ENCODE results near the gene XPC. TPM values are rescaled to one million over a fixed set of nuclear protein-coding genes. Genes with fewer than 3 reads are reported as not detected.
A peak's percentile ranks its signal among the peaks of the same experiment; 100 is the strongest.

Gene XPC
- total RNA-seq, 1 experiment from 2014 or later, result 17.7 TPM

DNA sequence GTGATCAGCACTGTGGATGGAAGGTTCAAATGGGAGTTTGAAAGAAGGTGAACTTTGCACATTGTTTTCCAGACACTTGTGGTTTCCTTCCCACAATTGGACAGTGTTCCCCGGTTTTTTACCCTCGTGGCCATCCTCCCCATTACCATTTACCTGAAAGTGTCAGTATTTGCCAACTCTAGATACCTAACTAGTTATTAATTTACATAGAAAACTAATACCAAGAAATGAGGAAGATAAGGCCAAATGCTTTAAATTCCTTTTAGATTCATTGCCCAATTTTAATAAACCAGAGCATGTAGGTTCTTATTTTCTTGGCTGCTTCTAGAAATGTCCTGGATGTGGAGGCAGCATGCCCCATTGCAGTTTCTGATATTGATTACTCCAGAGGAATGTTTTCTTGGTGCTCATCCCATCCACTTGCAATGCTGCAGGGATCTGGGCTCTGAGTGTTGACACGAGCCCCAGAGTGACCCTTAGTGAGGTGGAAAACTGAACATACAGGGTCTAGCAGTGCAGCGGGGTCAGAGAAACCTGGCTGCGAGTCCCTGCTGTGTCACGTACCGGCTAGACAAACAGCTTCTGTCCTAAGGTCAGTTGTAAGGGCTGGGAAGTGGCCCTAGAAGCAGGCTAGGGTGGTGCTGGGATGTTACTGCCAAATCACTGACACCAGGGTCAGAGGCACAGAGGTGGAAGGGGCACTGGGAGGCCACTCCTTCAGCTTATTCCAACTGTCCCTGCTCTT is 23.7 kb upstream of the XPC start:
- Histone ChIP-seq H3K27ac (no peak overlapping the region), H3K4me1 (replicated peaks) (peaks cover 18% of the 10 kb centered on the region), H3K36me3 (peaks cover 23% of the 10 kb centered on the region), H3K9me3 (replicated peaks) (no peaks in the 10 kb centered on the region), H3K4me3 (no peak overlapping the region), H3K27me3 (replicated peaks) (no peaks in the 10 kb centered on the region)
- DNase-seq (ENCODE audit: low read depth in 1 of 2, low spot score in 2 of 2), result no peak

DNA sequence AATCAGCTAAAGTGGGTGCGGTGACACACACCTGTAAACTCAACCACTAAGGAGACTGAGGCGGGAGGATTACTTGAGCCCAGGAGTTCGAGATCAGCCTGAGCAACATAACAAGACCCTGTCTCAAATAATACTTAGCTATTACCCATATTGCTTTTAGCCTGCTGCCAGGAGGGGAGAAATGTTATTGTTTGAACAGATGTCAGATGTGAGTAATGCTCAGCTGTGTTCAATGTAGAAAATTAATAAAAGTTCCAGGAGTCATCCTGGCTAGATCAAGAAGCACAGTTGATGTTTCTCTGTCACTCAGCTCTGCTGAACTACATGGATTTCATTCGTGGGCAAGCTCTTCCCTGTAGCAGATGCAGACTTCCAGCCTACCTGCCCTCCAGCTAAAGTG is 22.4 kb upstream of the XPC start:
- H3K36me3 ChIP-seq, result peaks cover 23% of the 10 kb centered on the region
- H3K4me1 ChIP-seq (replicated peaks), result peaks cover 18% of the 10 kb centered on the region
- H3K4me3 ChIP-seq, result no peak overlapping the region
- no peaks in the 10 kb centered on the region for H3K27me3 ChIP-seq (replicated peaks)
- no peak for DNase-seq (ENCODE audit: low read depth in 1 of 2, low spot score in 2 of 2)
- H3K27ac ChIP-seq, result no peak overlapping the region
- no peaks in the 10 kb centered on the region for H3K9me3 ChIP-seq (replicated peaks)

DNA sequence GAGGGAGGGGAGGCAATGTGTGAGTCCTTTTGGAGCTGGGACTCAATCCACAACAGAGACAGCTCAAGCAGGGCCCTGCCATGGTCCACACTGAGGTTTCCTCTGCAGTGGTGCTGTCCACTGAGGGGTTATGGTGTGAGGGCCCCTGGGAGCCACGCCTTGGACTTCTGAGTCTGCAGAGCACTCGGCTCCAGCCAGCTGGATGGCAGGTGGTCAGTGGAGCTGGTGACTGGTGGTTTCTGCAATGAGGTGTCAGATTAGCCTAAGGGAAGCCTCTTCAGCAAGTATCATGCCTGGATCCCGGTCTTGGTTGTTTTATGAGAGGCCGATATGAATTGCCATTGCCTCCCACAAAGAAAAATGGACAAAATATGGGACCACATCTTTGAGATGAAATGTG is 21.9 kb upstream of the XPC start:
- H3K27ac ChIP-seq, result no peak overlapping the region
- no peaks in the 10 kb centered on the region for H3K9me3 ChIP-seq (replicated peaks)
- H3K36me3 ChIP-seq, result peaks cover 23% of the 10 kb centered on the region
- no peaks in the 10 kb centered on the region for H3K27me3 ChIP-seq (replicated peaks)
- H3K4me1 ChIP-seq (replicated peaks), result peaks cover 18% of the 10 kb centered on the region
- no peak for DNase-seq (ENCODE audit: low read depth in 1 of 2, low spot score in 2 of 2)
- no peak overlapping the region for H3K4me3 ChIP-seq

DNA sequence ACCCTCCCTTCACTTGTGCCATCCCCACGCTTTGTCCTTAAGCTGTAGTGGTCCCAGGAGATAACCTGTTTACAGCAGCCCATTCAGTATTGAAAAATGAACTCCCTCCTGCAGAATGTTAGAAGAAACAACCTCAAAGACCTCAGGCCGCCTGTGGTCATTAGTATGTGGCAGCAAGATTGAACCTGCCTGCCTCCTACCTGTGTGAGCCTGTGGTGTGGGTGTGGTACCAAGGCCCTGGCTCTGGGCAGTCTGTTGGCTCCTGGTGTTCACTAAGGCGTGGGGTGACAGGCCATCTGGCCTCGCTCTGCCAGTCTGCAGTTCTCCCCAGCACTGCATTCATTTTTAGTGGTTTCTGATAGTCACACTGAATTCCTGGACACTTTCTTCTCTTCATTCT is 21.2 kb upstream of the XPC start:
- peaks cover 23% of the 10 kb centered on the region for H3K36me3 ChIP-seq
- no peaks in the 10 kb centered on the region for H3K9me3 ChIP-seq (replicated peaks)
- no peaks in the 10 kb centered on the region for H3K27me3 ChIP-seq (replicated peaks)
- H3K4me1 ChIP-seq (replicated peaks), result peaks cover 14% of the 10 kb centered on the region
- DNase-seq (ENCODE audit: low read depth in 1 of 2, low spot score in 2 of 2), result no peak
- no peak overlapping the region for H3K4me3 ChIP-seq
- no peak overlapping the region for H3K27ac ChIP-seq

DNA sequence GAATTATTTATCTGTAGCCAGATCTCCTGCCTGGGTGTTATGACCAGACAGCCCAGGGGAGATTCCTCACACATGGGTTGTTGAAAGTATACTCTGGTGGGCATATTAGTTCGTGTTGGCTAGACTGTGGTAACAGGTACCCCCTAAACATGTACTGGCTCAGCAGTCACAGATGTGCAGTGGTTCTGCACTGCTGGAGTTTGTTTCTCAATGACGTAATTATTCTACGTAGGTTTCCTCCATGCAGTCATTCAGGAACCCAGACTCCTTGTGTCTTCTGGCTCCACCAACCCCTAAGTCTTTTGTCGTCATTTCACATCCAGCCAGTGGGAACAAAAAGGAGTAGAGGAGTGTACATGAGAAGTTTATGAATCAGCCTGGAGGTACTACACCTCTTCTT is 16.5 kb upstream of the XPC start:
- Histone ChIP-seq H3K9me3 (replicated peaks) (no peaks in the 10 kb centered on the region), H3K4me3 (no peak overlapping the region), H3K4me1 (replicated peaks) (no peaks in the 10 kb centered on the region), H3K36me3 (peaks cover 19% of the 10 kb centered on the region), H3K27me3 (replicated peaks) (no peaks in the 10 kb centered on the region), H3K27ac (no peak overlapping the region)
- DNase-seq (ENCODE audit: low read depth in 1 of 2, low spot score in 2 of 2), result no peak

DNA sequence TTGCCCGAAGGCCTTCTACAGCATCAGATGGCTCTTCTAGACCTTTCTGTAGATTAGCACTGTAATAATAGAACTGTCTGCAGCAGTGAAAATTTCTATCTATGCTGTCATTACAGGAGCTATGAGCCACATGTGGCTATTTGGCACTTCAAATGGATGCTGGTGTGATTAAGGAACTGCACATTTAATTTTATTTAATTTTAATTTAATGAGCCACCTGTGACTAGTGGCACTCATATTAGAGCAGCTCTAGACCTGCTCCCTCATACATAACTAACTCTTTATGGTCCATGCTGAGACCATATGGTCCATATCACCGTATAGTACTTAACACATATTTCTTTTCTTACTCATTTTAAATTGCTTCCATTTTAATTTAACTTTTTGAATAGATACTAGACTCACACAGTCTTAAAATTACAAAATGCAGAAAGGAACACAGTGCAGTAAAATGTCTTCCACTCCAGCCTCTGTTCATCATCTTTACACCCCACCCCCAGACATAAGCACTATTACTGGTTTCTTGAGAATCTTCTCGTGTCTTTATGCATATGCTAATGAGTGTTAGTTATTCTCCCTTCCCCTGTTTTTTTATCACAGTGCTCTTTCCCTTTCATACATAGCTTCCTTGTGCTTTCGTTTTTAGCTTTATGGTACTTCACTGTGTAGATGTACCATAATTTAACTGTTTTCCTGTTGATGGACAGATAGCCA is 9.8 kb upstream of the XPC start:
- Histone ChIP-seq H3K9me3 (replicated peaks) (no peaks in the 10 kb centered on the region), H3K4me3 (no peak overlapping the region), H3K4me1 (replicated peaks) (no peaks in the 10 kb centered on the region), H3K36me3 (peaks cover 46% of the 10 kb centered on the region), H3K27me3 (replicated peaks) (no peaks in the 10 kb centered on the region), H3K27ac (no peak overlapping the region)
- DNase-seq (ENCODE audit: low read depth in 1 of 2, low spot score in 2 of 2), result no peak

DNA sequence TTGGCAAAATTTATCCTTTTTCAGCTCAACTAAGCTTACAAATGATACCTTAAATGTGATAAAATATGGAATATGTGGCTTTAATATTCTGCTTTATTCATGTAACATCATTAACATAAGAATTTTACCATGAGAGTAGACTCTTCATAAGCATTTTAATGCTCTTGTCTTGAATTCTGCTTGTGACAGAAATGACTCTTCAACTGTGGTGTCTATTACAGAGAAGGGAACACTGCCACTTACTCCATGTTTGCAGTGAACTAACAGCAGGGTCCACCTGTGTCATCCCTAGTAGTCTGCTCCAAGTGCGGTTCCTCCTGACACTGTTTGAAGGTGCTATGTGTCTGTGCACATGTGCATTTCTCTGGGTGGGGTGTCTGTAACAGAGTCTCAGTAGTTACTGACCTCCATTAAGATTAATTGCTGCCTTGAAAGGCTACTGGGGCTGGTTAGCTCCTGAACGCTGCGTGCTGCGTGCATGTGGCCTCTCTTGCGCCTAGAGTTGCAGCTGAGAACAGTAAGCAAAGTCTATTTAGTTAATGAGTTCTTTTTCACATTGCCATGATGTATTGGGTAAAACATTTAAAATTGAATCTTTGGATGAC is 8.6 kb upstream of the XPC start:
- no peaks in the 10 kb centered on the region for H3K4me1 ChIP-seq (replicated peaks)
- H3K4me3 ChIP-seq, result no peak overlapping the region
- no peak for DNase-seq (ENCODE audit: low read depth in 1 of 2, low spot score in 2 of 2)
- no peaks in the 10 kb centered on the region for H3K27me3 ChIP-seq (replicated peaks)
- H3K27ac ChIP-seq, result no peak overlapping the region
- H3K9me3 ChIP-seq (replicated peaks), result no peaks in the 10 kb centered on the region
- H3K36me3 ChIP-seq, result peaks cover 56% of the 10 kb centered on the region

DNA sequence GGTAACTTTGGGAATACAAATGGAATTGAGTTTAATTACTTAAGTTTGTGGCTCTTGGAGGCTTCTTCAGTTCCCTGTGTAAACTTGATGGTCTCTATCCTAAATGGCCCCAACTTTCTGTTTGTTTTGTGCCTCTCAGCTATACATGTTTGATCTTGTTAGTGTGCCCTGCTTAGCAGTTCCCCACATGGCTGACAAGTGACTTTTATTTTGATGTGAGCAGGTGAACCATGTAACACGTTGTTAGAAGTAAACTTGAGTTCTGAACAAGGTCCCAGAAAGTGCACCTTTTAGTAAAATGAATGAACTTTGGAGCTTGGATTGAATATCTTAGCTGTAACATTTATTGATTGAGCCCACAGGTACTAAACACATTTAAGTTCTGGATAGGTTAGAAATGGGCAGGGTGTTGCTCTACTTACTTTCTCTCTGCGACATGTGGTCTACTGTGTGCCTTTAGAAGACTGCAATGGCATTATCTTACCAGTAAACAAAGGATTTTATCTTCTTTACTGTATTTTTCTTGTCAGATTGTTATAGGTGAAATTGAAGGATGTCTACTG is 4.7 kb upstream of the XPC start:
- Histone ChIP-seq H3K27ac (no peak overlapping the region), H3K4me1 (replicated peaks) (peaks cover 7% of the 10 kb centered on the region), H3K27me3 (replicated peaks) (no peaks in the 10 kb centered on the region), H3K9me3 (replicated peaks) (no peaks in the 10 kb centered on the region), H3K4me3 (no peak overlapping the region), H3K36me3 (peaks cover 64% of the 10 kb centered on the region)
- no peak for DNase-seq (ENCODE audit: low read depth in 1 of 2, low spot score in 2 of 2)

DNA sequence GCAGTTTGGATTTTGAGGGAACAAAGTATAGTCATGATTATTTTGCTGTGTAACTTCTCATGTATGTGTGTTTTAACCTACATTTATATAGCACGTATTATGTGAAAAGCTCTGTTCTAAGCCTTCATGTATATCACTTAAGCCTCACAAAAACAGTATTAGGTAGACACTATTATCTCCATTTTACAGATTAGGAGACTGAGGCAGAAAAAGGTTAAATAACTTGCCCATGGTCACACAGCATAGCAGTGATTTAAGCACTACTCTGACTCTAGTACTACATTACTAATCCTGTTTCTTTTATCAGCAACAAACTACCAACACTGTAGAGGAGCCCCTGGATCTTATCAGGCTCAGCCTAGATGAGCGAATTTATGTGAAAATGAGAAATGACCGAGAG is 2.9 kb upstream of the XPC start:
- Histone ChIP-seq H3K36me3 (peaks cover 49% of the 10 kb centered on the region), H3K4me1 (replicated peaks) (peaks cover 10% of the 10 kb centered on the region), H3K27ac (no peak overlapping the region), H3K4me3 (no peak overlapping the region), H3K27me3 (replicated peaks) (no peaks in the 10 kb centered on the region), H3K9me3 (replicated peaks) (no peaks in the 10 kb centered on the region)
- DNase-seq (ENCODE audit: low read depth in 1 of 2, low spot score in 2 of 2), result no peak

DNA sequence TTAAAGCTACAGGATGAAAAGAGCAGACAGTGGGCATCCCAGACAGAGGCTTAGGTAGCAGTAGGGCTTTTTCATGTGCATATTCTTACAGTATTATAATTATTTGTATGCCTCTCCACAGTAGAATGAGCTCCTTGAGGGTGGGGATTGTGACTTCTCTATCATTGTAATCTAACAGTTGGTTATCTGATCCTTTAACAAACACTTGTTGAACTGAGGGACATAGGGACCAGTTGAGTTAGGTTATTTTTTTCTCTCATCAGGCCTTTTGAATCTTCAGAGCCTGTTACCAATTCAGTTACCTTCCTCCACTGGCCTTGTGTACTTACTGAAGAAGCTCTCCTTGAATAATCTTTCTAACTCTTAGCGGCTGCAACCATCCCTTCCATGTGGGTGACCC is 1.4 kb upstream of the XPC start:
- no peaks in the 10 kb centered on the region for H3K9me3 ChIP-seq (replicated peaks)
- peaks cover 36% of the 10 kb centered on the region for H3K36me3 ChIP-seq
- no peak for DNase-seq (ENCODE audit: low read depth in 1 of 2, low spot score in 2 of 2)
- H3K27ac ChIP-seq, result no peak overlapping the region
- peaks cover 16% of the 10 kb centered on the region for H3K4me1 ChIP-seq (replicated peaks)
- no peaks in the 10 kb centered on the region for H3K27me3 ChIP-seq (replicated peaks)
- no peak overlapping the region for H3K4me3 ChIP-seq

DNA sequence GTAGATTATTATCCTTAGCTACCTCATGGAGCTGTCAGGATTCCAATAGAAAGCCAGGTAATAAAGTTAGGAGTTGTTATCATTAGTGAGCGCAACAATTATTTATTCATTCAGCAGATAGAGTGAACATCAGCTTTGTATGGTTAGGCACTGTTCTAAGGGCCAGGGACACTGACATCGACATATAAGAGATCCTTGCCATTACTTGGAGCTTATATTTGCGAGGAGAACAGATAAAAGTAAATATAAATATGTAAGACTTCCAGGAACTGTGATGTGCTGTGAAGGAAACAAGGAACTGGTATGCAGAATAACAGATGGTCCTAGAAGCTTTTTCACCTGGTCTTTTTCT is 689 bp upstream of the XPC start:
- H3K9me3 ChIP-seq (replicated peaks), result no peaks in the 10 kb centered on the region
- H3K27me3 ChIP-seq (replicated peaks), result no peaks in the 10 kb centered on the region
- H3K27ac ChIP-seq, result peak overlapping the region; percentile 92

DNA sequence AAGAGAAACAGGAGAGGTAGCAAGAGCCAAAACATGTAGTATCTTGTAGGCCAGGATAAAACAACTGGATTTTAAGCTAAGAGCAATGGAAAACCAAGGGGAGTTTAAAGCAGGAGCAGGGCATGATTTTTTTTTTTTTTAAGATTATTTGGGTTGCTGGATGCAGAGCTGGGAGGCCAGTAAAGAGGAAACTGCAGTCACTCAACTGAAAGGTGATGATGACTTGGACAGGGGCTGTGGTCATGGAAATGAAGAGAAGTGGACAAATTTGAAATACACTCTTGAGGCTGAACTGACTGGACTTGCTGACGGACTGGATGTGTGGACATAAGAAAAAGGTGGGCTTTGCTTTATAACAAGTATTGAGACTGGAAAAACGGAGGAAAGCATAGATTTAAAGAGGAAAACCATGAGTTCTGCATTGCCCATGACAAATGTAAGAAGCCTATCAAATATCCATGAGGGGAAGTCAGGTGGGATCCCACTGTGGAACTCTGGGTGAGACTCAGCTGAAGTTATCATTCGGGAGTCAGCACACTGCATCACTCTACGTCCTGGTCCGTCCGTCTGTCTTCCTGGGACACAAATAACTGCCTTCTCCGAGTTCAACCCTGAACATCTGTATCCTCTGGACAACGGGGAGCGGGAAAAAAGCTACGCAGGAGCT is 688 bp downstream of the XPC start:
- peak overlapping the region; percentile 92 for H3K27ac ChIP-seq
- DNase-seq (ENCODE audit: low read depth in 1 of 2, low spot score in 2 of 2), result no peak
- H3K4me3 ChIP-seq, result peak overlapping the region; percentile 84
- no peaks in the 10 kb centered on the region for H3K9me3 ChIP-seq (replicated peaks)
- peaks cover 25% of the 10 kb centered on the region for H3K36me3 ChIP-seq
- no peaks in the 10 kb centered on the region for H3K27me3 ChIP-seq (replicated peaks)
- H3K4me1 ChIP-seq (replicated peaks), result peaks cover 16% of the 10 kb centered on the region

More for the DNA sequence above, 689 bp upstream of the XPC start:
- peaks cover 16% of the 10 kb centered on the region for H3K4me1 ChIP-seq (replicated peaks)
- H3K4me3 ChIP-seq, result peak overlapping the region; percentile 84
- DNase-seq (ENCODE audit: low read depth in 1 of 2, low spot score in 2 of 2), result peak in 1 of 2 experiments; percentile 6
- peaks cover 35% of the 10 kb centered on the region for H3K36me3 ChIP-seq

DNA sequence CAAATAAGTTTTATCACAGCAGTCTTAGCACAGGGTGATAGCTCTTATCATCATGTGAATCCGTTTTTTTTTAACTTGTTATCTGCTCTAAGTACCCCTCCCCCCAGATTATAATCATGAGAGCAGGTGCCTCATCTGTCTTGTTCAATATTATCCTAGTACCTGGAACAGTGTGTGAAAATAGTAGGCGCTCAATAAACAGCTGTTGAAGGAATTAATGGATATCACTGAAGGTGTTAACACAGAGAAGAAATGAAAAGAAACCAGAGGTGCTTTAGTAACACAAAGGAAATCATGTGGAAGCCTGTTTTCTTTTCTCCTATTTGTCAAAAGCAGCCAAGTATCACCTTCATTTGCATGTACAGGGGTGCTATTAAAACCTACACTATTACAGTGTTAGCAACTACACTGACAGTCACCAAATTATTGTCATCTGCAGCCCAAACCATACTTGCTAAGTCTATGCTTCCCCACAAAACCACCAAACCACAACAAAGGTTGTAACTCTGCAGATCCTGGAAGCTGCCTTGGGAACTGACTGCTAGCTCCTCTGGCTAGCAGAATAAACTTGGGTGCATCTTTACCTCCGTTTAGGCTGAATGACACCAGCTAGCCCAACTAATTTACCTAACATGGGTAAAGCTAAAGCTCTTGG is 2.9 kb downstream of the XPC start:
- Histone ChIP-seq H3K27ac (no peak overlapping the region), H3K36me3 (peaks cover 32% of the 10 kb centered on the region), H3K4me3 (no peak overlapping the region), H3K27me3 (replicated peaks) (no peaks in the 10 kb centered on the region), H3K4me1 (replicated peaks) (peaks cover 25% of the 10 kb centered on the region), H3K9me3 (replicated peaks) (no peaks in the 10 kb centered on the region)
- no peak for DNase-seq (ENCODE audit: low read depth in 1 of 2, low spot score in 2 of 2)

Measured in SJSA1 (cell line).